Suprapubic skin (tissue), 4 donors: ENCODE measurements around the gene SORCS2. TPM values are rescaled to one million over a fixed set of nuclear protein-coding genes. Genes with fewer than 3 reads are reported as not detected.

ENCODE experiments used
- DNase-seq, 2 donors: peaks; one replicate each; pipeline ENCODE4 v3.0.0-alpha.2; 2019; ENCODE audit warnings: low spot score in 2 of 2
- H3K27ac ChIP-seq: fragments of 200-600 bp; sonication (generic); one replicate; pipeline ENCODE4 v1.5.1; 2019
- H3K27me3 ChIP-seq: fragments of 200-600 bp; sonication (generic); one replicate; pipeline ENCODE4 v1.5.1; 2019
- H3K36me3 ChIP-seq: fragments of 200-600 bp; sonication (generic); one replicate; pipeline ENCODE4 v1.5.1; 2019
- H3K4me1 ChIP-seq: fragments of 200-600 bp; sonication (generic); one replicate; pipeline ENCODE4 v1.5.1; 2019
- H3K4me3 ChIP-seq: fragments of 200-600 bp; sonication (generic); one replicate; pipeline ENCODE4 v1.5.1; 2019; ENCODE audit warnings: mild to moderate bottlenecking
- H3K9me3 ChIP-seq: fragments of 200-600 bp; sonication (generic); one replicate; pipeline ENCODE4 v1.5.1; 2019
- EP300 ChIP-seq: sonication (generic); formaldehyde crosslinking; IDR thresholded peaks from one replicate; pipeline ENCODE4 v1.6.1; 2017; ENCODE audit warnings: antibody characterized with exemption
- POLR2A ChIP-seq, 2 donors: fragments of 450-650 bp; IDR thresholded peaks; one replicate each; pipeline ENCODE4 v1.6.1; 2017; ENCODE audit warnings: antibody characterized with exemption in 2 of 2, mild to moderate bottlenecking in 2 of 2, moderate library complexity in 2 of 2
- POLR2AphosphoS5 ChIP-seq, 3 donors: sonication (generic); formaldehyde crosslinking; IDR thresholded peaks; one replicate each; pipeline ENCODE4 v1.6.1; 2017; ENCODE audit warnings: antibody characterized with exemption in 3 of 3
- WGBS: methylation state at CpG from one replicate; pipeline ENCODE4 v1.1.5; 2018; 5-methylcytosine and 5-hydroxymethylcytosine counted together
- total RNA-seq, 4 donors: library from RNA; depleted of rRNA; stranded (reverse); fragments of >200 nt; gene quantifications; one replicate each; pipeline ENCODE4 v1.1.0, GENCODE V29; 2016
- TF ChIP-seq, protein P1 (sequence below), 2 donors: fragments of 200-600 bp in 1 of 2; fragments of 450-650 bp in 1 of 2; sonication (generic) in 1 of 2; IDR thresholded peaks; one replicate each; pipeline ENCODE4 v1.5.1; 2016 to 2019; ENCODE audit warnings: antibody characterized with exemption in 2 of 2, mild to moderate bottlenecking in 1 of 2, moderate library complexity in 1 of 2

SORCS2 gene
- total RNA-seq, 4 donors from 2014 or later = 0.94 to 4.6 (median 1.3) TPM

DNA sequence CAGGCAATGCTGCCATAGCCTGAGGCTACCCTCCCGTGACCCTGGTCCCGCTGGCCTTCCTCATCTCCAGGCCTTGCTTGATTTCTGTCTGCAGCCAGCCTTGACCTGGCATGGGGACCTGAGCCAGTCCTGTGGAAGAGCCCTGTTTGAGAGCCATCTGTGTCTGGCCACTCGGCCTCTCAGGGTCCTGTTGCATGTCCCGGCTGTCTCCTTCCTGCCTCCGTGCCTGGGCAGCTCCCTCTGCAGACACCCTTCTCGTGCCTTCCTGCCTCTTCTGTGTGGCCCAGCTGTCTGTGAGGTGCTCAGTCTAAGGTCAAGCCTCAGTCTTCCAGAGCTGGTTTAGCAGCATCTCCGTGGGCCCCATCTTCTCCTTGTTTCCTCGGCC is 108.4 kb downstream of the SORCS2 start:
- no peaks in the 10 kb centered on the region for H3K9me3 ChIP-seq
- peaks cover 22% of the 10 kb centered on the region for H3K27me3 ChIP-seq
- no peaks in the 10 kb centered on the region for H3K36me3 ChIP-seq
- H3K27ac ChIP-seq = no peak overlapping the region
- 88% methylated on average over 8 of the region's 8 CpGs for WGBS
- no peak for DNase-seq
- H3K4me3 ChIP-seq = no peak overlapping the region
- H3K4me1 ChIP-seq = no peaks in the 10 kb centered on the region
- TF ChIP-seq POLR2A (IDR thresholded peaks at IDR 0.05) = no peak
- no peak for TF ChIP-seq POLR2AphosphoS5 (IDR thresholded peaks at IDR 0.05)
- TF ChIP-seq, protein P1, sequence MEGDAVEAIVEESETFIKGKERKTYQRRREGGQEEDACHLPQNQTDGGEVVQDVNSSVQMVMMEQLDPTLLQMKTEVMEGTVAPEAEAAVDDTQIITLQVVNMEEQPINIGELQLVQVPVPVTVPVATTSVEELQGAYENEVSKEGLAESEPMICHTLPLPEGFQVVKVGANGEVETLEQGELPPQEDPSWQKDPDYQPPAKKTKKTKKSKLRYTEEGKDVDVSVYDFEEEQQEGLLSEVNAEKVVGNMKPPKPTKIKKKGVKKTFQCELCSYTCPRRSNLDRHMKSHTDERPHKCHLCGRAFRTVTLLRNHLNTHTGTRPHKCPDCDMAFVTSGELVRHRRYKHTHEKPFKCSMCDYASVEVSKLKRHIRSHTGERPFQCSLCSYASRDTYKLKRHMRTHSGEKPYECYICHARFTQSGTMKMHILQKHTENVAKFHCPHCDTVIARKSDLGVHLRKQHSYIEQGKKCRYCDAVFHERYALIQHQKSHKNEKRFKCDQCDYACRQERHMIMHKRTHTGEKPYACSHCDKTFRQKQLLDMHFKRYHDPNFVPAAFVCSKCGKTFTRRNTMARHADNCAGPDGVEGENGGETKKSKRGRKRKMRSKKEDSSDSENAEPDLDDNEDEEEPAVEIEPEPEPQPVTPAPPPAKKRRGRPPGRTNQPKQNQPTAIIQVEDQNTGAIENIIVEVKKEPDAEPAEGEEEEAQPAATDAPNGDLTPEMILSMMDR (IDR thresholded peaks at IDR 0.05) = no peak
- TF ChIP-seq EP300 = no peak

- no peaks in the 10 kb centered on the region for H3K9me3 ChIP-seq
- WGBS = 83% methylated on average over 15 of the region's 17 CpGs
Observed at GRCh38 chr4:7301126-7301785, 108.9 kb downstream of the SORCS2 start.

DNA sequence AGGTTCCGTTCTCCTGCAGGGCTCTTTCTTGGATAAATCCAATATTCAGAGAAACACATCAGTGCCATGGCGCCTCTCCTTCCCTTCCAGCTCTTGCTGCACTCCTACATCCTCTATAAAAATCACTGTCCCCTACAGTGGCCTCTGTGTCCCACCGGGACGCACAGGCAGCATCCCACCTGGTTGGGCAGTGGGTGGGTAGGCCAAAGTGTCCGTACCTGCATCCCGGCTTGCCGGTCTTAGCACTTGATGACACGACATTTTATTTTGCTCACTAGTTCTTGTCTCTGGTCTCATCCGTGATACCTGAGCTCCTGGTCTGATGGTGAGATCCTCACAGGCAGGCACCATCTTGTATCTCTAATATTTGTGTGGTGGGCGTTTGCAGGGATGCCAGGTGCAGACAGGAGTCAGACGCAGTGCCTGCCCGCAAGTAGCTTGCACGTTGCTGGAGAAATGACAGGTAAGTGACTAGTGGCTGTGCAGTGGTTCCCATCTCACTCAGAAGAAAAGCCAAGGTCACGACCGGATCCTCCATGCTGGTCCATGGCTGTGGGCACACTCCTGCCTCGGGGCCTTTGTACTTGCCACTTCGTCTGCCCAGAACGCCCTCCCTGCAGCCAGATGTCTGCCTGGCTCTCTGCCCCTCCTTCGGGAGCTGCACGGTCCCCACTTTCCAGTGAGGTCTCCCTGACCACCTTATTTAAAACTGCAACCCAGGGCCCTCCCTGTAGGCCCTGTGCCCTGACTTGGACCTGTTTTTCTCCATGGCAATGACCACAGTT is 109.7 kb downstream of the SORCS2 start:
- no peak for TF ChIP-seq POLR2A (IDR thresholded peaks at IDR 0.05)
- no peak for TF ChIP-seq POLR2AphosphoS5 (IDR thresholded peaks at IDR 0.05)
- no peak for TF ChIP-seq EP300
- TF ChIP-seq, protein P1 (IDR thresholded peaks at IDR 0.05) = no peak
- Histone ChIP-seq H3K27me3 (peaks cover 28% of the 10 kb centered on the region), H3K27ac (no peak overlapping the region), H3K4me3 (no peak overlapping the region), H3K36me3 (no peaks in the 10 kb centered on the region), H3K9me3 (no peaks in the 10 kb centered on the region), H3K4me1 (no peaks in the 10 kb centered on the region)
- 88% methylated on average over 20 of the region's 20 CpGs for WGBS
- no peak for DNase-seq

More at GRCh38 chr4:7301126-7301785, 108.9 kb downstream of the SORCS2 start:
- H3K27me3 ChIP-seq = peaks cover 26% of the 10 kb centered on the region
- TF ChIP-seq POLR2A (IDR thresholded peaks at IDR 0.05) = no peak
- TF ChIP-seq POLR2AphosphoS5 (IDR thresholded peaks at IDR 0.05) = no peak
- TF ChIP-seq, protein P1 (IDR thresholded peaks at IDR 0.05) = no peak
- TF ChIP-seq EP300 = no peak
- no peaks in the 10 kb centered on the region for H3K36me3 ChIP-seq
- no peak overlapping the region for H3K27ac ChIP-seq
- H3K4me3 ChIP-seq = no peak overlapping the region
- no peaks in the 10 kb centered on the region for H3K4me1 ChIP-seq
- no peak for DNase-seq

- WGBS = 81% methylated on average over 22 of the region's 22 CpGs
- no peak overlapping the region for H3K27ac ChIP-seq
- no peaks in the 10 kb centered on the region for H3K4me1 ChIP-seq
- no peak for DNase-seq
- no peak overlapping the region for H3K4me3 ChIP-seq
- H3K9me3 ChIP-seq = no peaks in the 10 kb centered on the region
- peaks cover 28% of the 10 kb centered on the region for H3K27me3 ChIP-seq
- TF ChIP-seq POLR2A (IDR thresholded peaks at IDR 0.05) (no peak), EP300 (no peak), POLR2AphosphoS5 (IDR thresholded peaks at IDR 0.05) (no peak)
- TF ChIP-seq, protein P1 (IDR thresholded peaks at IDR 0.05) = no peak
- H3K36me3 ChIP-seq = no peaks in the 10 kb centered on the region
Observed at GRCh38 chr4:7302781-7303404, 110.6 kb downstream of the SORCS2 start.

GRCh38 chr4:7303561-7303960 is 111.2 kb downstream of the SORCS2 start:
- no peak for DNase-seq
- no peak overlapping the region for H3K27ac ChIP-seq
- no peaks in the 10 kb centered on the region for H3K36me3 ChIP-seq
- H3K4me1 ChIP-seq = no peaks in the 10 kb centered on the region
- TF ChIP-seq POLR2A (IDR thresholded peaks at IDR 0.05) = no peak
- TF ChIP-seq, protein P1 (IDR thresholded peaks at IDR 0.05) = no peak
- no peak for TF ChIP-seq POLR2AphosphoS5 (IDR thresholded peaks at IDR 0.05)
- no peak for TF ChIP-seq EP300
- WGBS = 92% methylated on average over 12 of the region's 12 CpGs
- no peaks in the 10 kb centered on the region for H3K9me3 ChIP-seq
- peaks cover 28% of the 10 kb centered on the region for H3K27me3 ChIP-seq
- no peak overlapping the region for H3K4me3 ChIP-seq
